Mesenchymal stem cell (in vitro differentiated cells and primary cell): ENCODE data around the gene CMC2.

Experiments
- DNase-seq: peaks from one replicate; pipeline ENCODE4 v3.0.0-alpha.2; 2013
- H2AFZ ChIP-seq: one replicate; pipeline ENCODE4 v1.6.1; 2013; ENCODE audit warnings: low read depth, mild to moderate bottlenecking, control low read depth, inconsistent platforms, low read length, moderate library complexity
- H2AK5ac ChIP-seq: 2 replicates; pipeline ENCODE4 v1.6.1; 2013; ENCODE audit warnings: low read length, moderate library complexity, mild to moderate bottlenecking, inconsistent platforms; ENCODE audit not compliant: severe bottlenecking
- H2BK120ac ChIP-seq: one replicate; pipeline ENCODE4 v1.6.1; 2013; ENCODE audit warnings: low read depth, mild to moderate bottlenecking, inconsistent platforms, low read length, moderate library complexity
- H2BK12ac ChIP-seq, 2 experiments: one replicate each; pipeline ENCODE4 v1.6.1; 2013; ENCODE audit warnings: inconsistent platforms in 2 of 2, low read length in 2 of 2, mild to moderate bottlenecking in 2 of 2, moderate library complexity in 2 of 2, control low read depth in 1 of 2
- H2BK15ac ChIP-seq: one replicate; pipeline ENCODE4 v1.6.1; 2013; ENCODE audit warnings: mild to moderate bottlenecking, low read depth, inconsistent platforms; ENCODE audit not compliant: poor library complexity, severe bottlenecking
- H2BK5ac ChIP-seq: 2 replicates; pipeline ENCODE4 v1.6.1; 2013; ENCODE audit warnings: low read depth, mild to moderate bottlenecking, low read length, control low read depth, inconsistent platforms; ENCODE audit not compliant: poor library complexity, severe bottlenecking
- H3K14ac ChIP-seq, 2 experiments: one replicate each; pipeline ENCODE4 v1.6.1; 2013; ENCODE audit warnings: inconsistent platforms in 2 of 2, low read length in 2 of 2, control low read depth in 1 of 2, mild to moderate bottlenecking in 1 of 2, moderate library complexity in 1 of 2
- H3K18ac ChIP-seq, 2 experiments: one replicate each; pipeline ENCODE4 v1.6.1; 2013; ENCODE audit warnings: inconsistent platforms in 2 of 2, low read length in 2 of 2, control low read depth in 1 of 2, low read depth in 1 of 2, mild to moderate bottlenecking in 1 of 2
- H3K23ac ChIP-seq, 2 experiments: one replicate each; pipeline ENCODE4 v1.6.1; 2013; ENCODE audit warnings: inconsistent platforms in 2 of 2, low read length in 2 of 2, mild to moderate bottlenecking in 2 of 2, moderate library complexity in 2 of 2, control low read depth in 1 of 2
- H3K27ac ChIP-seq: 2 replicates; pipeline ENCODE4 v1.5.1; 2013; ENCODE audit warnings: mild to moderate bottlenecking, moderate library complexity, low read length, control low read depth, inconsistent platforms; ENCODE audit not compliant: poor library complexity, severe bottlenecking
- H3K27me3 ChIP-seq, 2 experiments: 2 replicates each; pipeline versions ENCODE4 v1.6.1 to v1.7.0; 2013; ENCODE audit warnings: low read length in 2 of 2, mild to moderate bottlenecking in 2 of 2, moderate library complexity in 2 of 2, control low read depth in 1 of 2, inconsistent platforms in 1 of 2; ENCODE audit not compliant: control insufficient read depth in 1 of 2, insufficient read depth in 1 of 2
- H3K36me3 ChIP-seq, 2 experiments: 2 replicates each; pipeline versions ENCODE4 v1.6.1 to v1.7.0; 2013; ENCODE audit warnings: low read length in 2 of 2, control low read depth in 1 of 2, inconsistent platforms in 1 of 2, low read depth in 1 of 2, mild to moderate bottlenecking in 1 of 2; ENCODE audit not compliant: insufficient read depth in 2 of 2, control insufficient read depth in 1 of 2
- H3K4ac ChIP-seq, 2 experiments: one replicate each; pipeline ENCODE4 v1.6.1; 2013; ENCODE audit warnings: inconsistent platforms in 2 of 2, low read length in 2 of 2, mild to moderate bottlenecking in 2 of 2, moderate library complexity in 2 of 2, control low read depth in 1 of 2, low read depth in 1 of 2
- H3K4me1 ChIP-seq: 2 replicates; pipeline ENCODE4 v1.6.1; 2013; ENCODE audit warnings: low read depth, low read length, control low read depth; ENCODE audit not compliant: control insufficient read depth, insufficient read depth
- H3K4me2 ChIP-seq: 2 replicates; pipeline ENCODE4 v1.6.1; 2013; ENCODE audit warnings: low read length, mild to moderate bottlenecking, inconsistent platforms; ENCODE audit not compliant: poor library complexity, severe bottlenecking
- H3K4me3 ChIP-seq, 2 experiments: 2 replicates each; pipeline versions ENCODE4 v1.5.1 to v1.7.0; 2013; ENCODE audit warnings: low read length in 2 of 2, mild to moderate bottlenecking in 2 of 2, control low read depth in 1 of 2, low read depth in 1 of 2; ENCODE audit not compliant: insufficient read depth in 1 of 2
- H3K79me1 ChIP-seq: replicated peaks from 2 replicates; pipeline ENCODE4 v1.6.1; 2013; ENCODE audit warnings: mild to moderate bottlenecking, control low read depth, low read length, inconsistent platforms; ENCODE audit not compliant: poor library complexity, severe bottlenecking
- H3K9ac ChIP-seq: 2 replicates; pipeline ENCODE4 v1.7.0; 2013; ENCODE audit warnings: mild to moderate bottlenecking, low read length, moderate library complexity
- H3K9me3 ChIP-seq: 2 replicates; pipeline ENCODE4 v1.7.0; 2013; ENCODE audit warnings: mild to moderate bottlenecking, low read length; ENCODE audit not compliant: control insufficient read depth
- H4K8ac ChIP-seq: one replicate; pipeline ENCODE4 v1.6.1; 2013; ENCODE audit warnings: inconsistent platforms, mild to moderate bottlenecking, low read length, moderate library complexity
- H4K91ac ChIP-seq: one replicate; pipeline ENCODE4 v1.6.1; 2013; ENCODE audit warnings: mild to moderate bottlenecking, low read length, inconsistent platforms
- WGBS: methylation state at CpG from one replicate; pipeline ENCODE4 v1.1.7; 2013; ENCODE audit warnings: mixed read lengths; 5-methylcytosine and 5-hydroxymethylcytosine counted together

CMC2 gene

GRCh38 chr16:80989801-80990200 lies 16.9 kb downstream of the CMC2 start:
- Histone ChIP-seq H4K91ac (no peak overlapping the region), H2AFZ (no peak overlapping the region), H3K18ac (no peak overlapping the region), H3K27me3 (no peaks in the 10 kb centered on the region), H3K4me2 (no peak overlapping the region), H2BK5ac (no peak overlapping the region), H3K9me3 (no peaks in the 10 kb centered on the region), H3K9ac (no peak overlapping the region), H3K27ac (no peak overlapping the region), H3K23ac (no peak overlapping the region), H2BK120ac (no peak overlapping the region), H2BK15ac (no peak overlapping the region), H3K4ac (no peak overlapping the region), H2AK5ac (no peak overlapping the region), H3K4me1 (peaks cover 1% of the 10 kb centered on the region), H3K14ac (no peak overlapping the region), H3K4me3 (no peak overlapping the region), H3K36me3 (peaks cover 8 to 11% of the 10 kb centered on the region in 2 experiments), H3K79me1 (peaks cover 30% of the 10 kb centered on the region), H4K8ac (no peak overlapping the region), H2BK12ac (no peak overlapping the region)
- WGBS, result 47% methylated on average over 1 of the region's 2 CpGs
- no peak for DNase-seq

GRCh38 chr16:80988756-80989155 lies 17.9 kb downstream of the CMC2 start:
- H3K27me3 ChIP-seq, result no peaks in the 10 kb centered on the region
- H2BK120ac ChIP-seq, result no peak overlapping the region
- no peak overlapping the region for H3K14ac ChIP-seq
- no peak overlapping the region for H2AFZ ChIP-seq
- H3K18ac ChIP-seq, result no peak overlapping the region
- H3K4ac ChIP-seq, result no peak overlapping the region
- no peak overlapping the region for H3K4me3 ChIP-seq
- H3K27ac ChIP-seq, result no peak overlapping the region
- no peak overlapping the region for H2BK15ac ChIP-seq
- WGBS, result 81% methylated on average over 7 of the region's 7 CpGs
- H3K79me1 ChIP-seq, result peaks cover 33% of the 10 kb centered on the region
- no peak overlapping the region for H2AK5ac ChIP-seq
- H3K9ac ChIP-seq, result no peak overlapping the region
- H3K9me3 ChIP-seq, result no peaks in the 10 kb centered on the region
- H2BK5ac ChIP-seq, result no peak overlapping the region
- no peak overlapping the region for H3K4me2 ChIP-seq
- H3K36me3 ChIP-seq, result peaks cover 8 to 13% of the 10 kb centered on the region in 2 experiments
- H4K91ac ChIP-seq, result no peak overlapping the region
- H3K23ac ChIP-seq, result no peak overlapping the region
- H4K8ac ChIP-seq, result no peak overlapping the region
- H3K4me1 ChIP-seq, result peaks cover 1% of the 10 kb centered on the region
- H2BK12ac ChIP-seq, result no peak overlapping the region
- DNase-seq, result no peak

GRCh38 chr16:80986557-80986956 lies 20.1 kb downstream of the CMC2 start:
- H4K91ac ChIP-seq, result no peak overlapping the region
- no peak overlapping the region for H2AFZ ChIP-seq
- H2BK5ac ChIP-seq, result no peak overlapping the region
- peaks cover 1% of the 10 kb centered on the region for H3K4me1 ChIP-seq
- no peak overlapping the region for H2BK15ac ChIP-seq
- no peak overlapping the region for H3K4ac ChIP-seq
- H3K14ac ChIP-seq, result no peak overlapping the region
- H2BK12ac ChIP-seq, result no peak overlapping the region
- peaks cover 37% of the 10 kb centered on the region for H3K79me1 ChIP-seq
- H3K9ac ChIP-seq, result no peak overlapping the region
- H3K18ac ChIP-seq, result no peak overlapping the region
- H3K4me2 ChIP-seq, result no peak overlapping the region
- DNase-seq, result no peak
- WGBS, result 91% methylated on average over 2 of the region's 2 CpGs
- H4K8ac ChIP-seq, result no peak overlapping the region
- H3K27me3 ChIP-seq, result no peaks in the 10 kb centered on the region
- no peaks in the 10 kb centered on the region for H3K9me3 ChIP-seq
- no peak overlapping the region for H3K4me3 ChIP-seq
- H3K23ac ChIP-seq, result no peak overlapping the region
- H2AK5ac ChIP-seq, result no peak overlapping the region
- no peak overlapping the region for H3K27ac ChIP-seq
- H2BK120ac ChIP-seq, result no peak overlapping the region
- peaks cover 8 to 10% of the 10 kb centered on the region in 2 experiments for H3K36me3 ChIP-seq

- Histone ChIP-seq H2BK5ac (no peak overlapping the region), H3K4me3 (no peak overlapping the region), H2BK12ac (no peak overlapping the region), H3K4me2 (no peak overlapping the region), H2BK120ac (no peak overlapping the region), H3K23ac (no peak overlapping the region), H3K4me1 (peaks cover 1% of the 10 kb centered on the region), H3K36me3 (peaks cover 6 to 8% of the 10 kb centered on the region in 2 experiments), H3K18ac (no peak overlapping the region), H2AK5ac (no peak overlapping the region), H3K27me3 (no peaks in the 10 kb centered on the region), H3K79me1 (peaks cover 32% of the 10 kb centered on the region), H3K9me3 (no peaks in the 10 kb centered on the region), H3K4ac (no peak overlapping the region), H2AFZ (no peak overlapping the region), H3K9ac (no peak overlapping the region), H4K91ac (no peak overlapping the region), H2BK15ac (no peak overlapping the region), H3K14ac (no peak overlapping the region), H4K8ac (no peak overlapping the region), H3K27ac (no peak overlapping the region)
- DNase-seq, result no peak
- 57% methylated on average over 2 of the region's 2 CpGs for WGBS
Observed at GRCh38 chr16:80985611-80986010, 21.1 kb downstream of the CMC2 start.
